Endothelial cell of umbilical vein (primary cell): ENCODE measurements around the gene MYO1B. TPM values are rescaled to one million over a fixed set of nuclear protein-coding genes. Genes with fewer than 3 reads are reported as not detected.

Experiments
- BruUV-seq: library from RNA; stranded (reverse); fragments of 400-500 nt; replicated peaks from 2 replicates; lab custom pipeline; 2021; lab: Mats Ljungman, UMichigan
- CTCF ChIA-PET: fragments of 300-600, 350-600 bp; sonication (Branson Sonifier 250); formaldehyde crosslinking; loops from one replicate; lab custom pipeline; 2021; ENCODE audit warnings: antibody characterized with exemption, inconsistent platforms; lab: Charles Lee
- POLR2A ChIA-PET: fragments of 300-600, 350-600 bp; sonication (Branson Sonifier 250); formaldehyde crosslinking; loops from one replicate; lab custom pipeline; 2021; ENCODE audit warnings: antibody characterized with exemption, inconsistent platforms; lab: Charles Lee
- DNase-seq: peaks from one replicate; pipeline ENCODE4 v3.0.0-alpha.2; 2011; ENCODE audit warnings: low read depth, low spot score
- FAIRE-seq: peaks from 2 replicates; lab custom pipeline; 2011; peaks lifted over from hg19 to GRCh38; lab: Jason Lieb, UNC
- H2AFZ ChIP-seq: 2 replicates; pipeline ENCODE4 v1.6.0; 2012; ENCODE audit warnings: low read depth, low read length, control low read depth, inconsistent platforms
- H3K27ac ChIP-seq: 2 replicates; pipeline ENCODE4 v1.5.1; 2011; ENCODE audit warnings: low read depth, mild to moderate bottlenecking, control low read depth, low read length, moderate library complexity; ENCODE audit not compliant: insufficient read depth
- H3K27me3 ChIP-seq, 2 experiments: 2 replicates each; pipeline versions ENCODE4 v1.6.0 to v1.6.1; 2011; ENCODE audit warnings: low read length in 2 of 2, mixed read lengths in 1 of 2; ENCODE audit not compliant: control insufficient read depth in 2 of 2, insufficient read depth in 2 of 2
- H3K36me3 ChIP-seq, 2 experiments: 2 replicates in 1 of 2; 3 replicates in 1 of 2; pipeline ENCODE4 v1.5.1; 2011; ENCODE audit warnings: low read length in 2 of 2, mild to moderate bottlenecking in 1 of 2, moderate library complexity in 1 of 2; ENCODE audit not compliant: control insufficient read depth in 2 of 2, insufficient read depth in 2 of 2; ENCODE audit errors: extremely low read depth in 1 of 2
- H3K4me1 ChIP-seq: 3 replicates; pipeline ENCODE4 v1.5.1; 2011; ENCODE audit warnings: mild to moderate bottlenecking, low read length; ENCODE audit not compliant: control insufficient read depth, insufficient read depth; ENCODE audit errors: extremely low read depth
- H3K4me2 ChIP-seq: 2 replicates; pipeline ENCODE4 v1.6.1; 2011; ENCODE audit warnings: low read length, control low read depth, mixed read lengths; ENCODE audit not compliant: insufficient read depth
- H3K4me3 ChIP-seq, 3 experiments: fragments of 200-600 bp in 1 of 3; sonication (generic), shearing (Covaris generic) in 1 of 3; replicated peaks in 1 of 3; 2 replicates each; pipeline ENCODE4 v1.5.1; 2011 to 2016; ENCODE audit warnings: control low read depth in 3 of 3, low read length in 3 of 3, mild to moderate bottlenecking in 2 of 3, inconsistent platforms in 1 of 3, low read depth in 1 of 3, moderate library complexity in 1 of 3; ENCODE audit not compliant: insufficient read depth in 1 of 3
- H3K79me2 ChIP-seq: 2 replicates; pipeline ENCODE4 v1.6.0; 2012; ENCODE audit warnings: low read length, inconsistent platforms; ENCODE audit not compliant: control insufficient read depth, insufficient read depth
- H3K9ac ChIP-seq: replicated peaks from 2 replicates; pipeline ENCODE3; 2011; ENCODE audit warnings: low read length, control low read depth; ENCODE audit not compliant: insufficient read depth; ENCODE audit errors: extremely low read depth
- H3K9me1 ChIP-seq: replicated peaks from 3 replicates; pipeline ENCODE4 v1.6.0; 2011; ENCODE audit warnings: mild to moderate bottlenecking, low read length; ENCODE audit not compliant: control insufficient read depth, insufficient read depth; ENCODE audit errors: extremely low read depth
- H3K9me3 ChIP-seq: replicated peaks from 2 replicates; pipeline ENCODE4 v1.5.1; 2012; ENCODE audit warnings: low read length, inconsistent platforms; ENCODE audit not compliant: control insufficient read depth, insufficient read depth
- H4K20me1 ChIP-seq: replicated peaks from 2 replicates; pipeline ENCODE3; 2011; ENCODE audit warnings: mild to moderate bottlenecking, low read length; ENCODE audit not compliant: control insufficient read depth, insufficient read depth; ENCODE audit errors: extremely low read depth
- CTCF ChIP-seq, 2 donors: IDR thresholded peaks; 1 replicate in 1 of 2; 2 replicates in 1 of 2; pipeline ENCODE4 v1.5.1; 2011; ENCODE audit warnings: low read length in 2 of 2, mild to moderate bottlenecking in 2 of 2, moderate library complexity in 2 of 2, control low read depth in 1 of 2, inconsistent platforms in 1 of 2, low read depth in 1 of 2; ENCODE audit not compliant: insufficient read depth in 1 of 2; ENCODE audit errors: extremely low read depth in 1 of 2
- EZH2 ChIP-seq: IDR thresholded peaks from 2 replicates; pipeline ENCODE4 v1.6.1; 2012; ENCODE audit warnings: borderline replicate concordance, low read depth, mild to moderate bottlenecking, moderate library complexity, low read length, inconsistent platforms; ENCODE audit not compliant: severe bottlenecking
- JUN ChIP-seq: IDR thresholded peaks from 2 replicates; pipeline ENCODE4 v1.6.1; 2011; ENCODE audit warnings: borderline replicate concordance, low read depth; ENCODE audit not compliant: insufficient read length, insufficient read depth
- MAX ChIP-seq: IDR thresholded peaks from 2 replicates; pipeline ENCODE4 v1.6.1; 2011; ENCODE audit not compliant: insufficient read depth, insufficient read length
- MYC ChIP-seq: IDR thresholded peaks from one replicate; pipeline ENCODE4 v1.6.1; 2011; ENCODE audit warnings: mild to moderate bottlenecking, low read depth, low read length
- POLR2A ChIP-seq: IDR thresholded peaks from 2 replicates; pipeline ENCODE4 v1.6.1; 2012; ENCODE audit warnings: low read depth, mild to moderate bottlenecking, control low read depth, low read length
- POLR2AphosphoS5 ChIP-seq: IDR thresholded peaks from 2 replicates; pipeline ENCODE4 v1.6.1; 2012; ENCODE audit warnings: low read depth, mild to moderate bottlenecking, control low read depth, low read length, moderate library complexity; ENCODE audit not compliant: insufficient read depth
- dilution Hi-C: fragments of 300-500 bp; cut with MboI; formaldehyde crosslinking; loops from one replicate; pipeline ENCODE4 v1.15.0; 2019; ENCODE audit warnings: low sequenced_read_pairs; ENCODE audit not compliant: extremely low pct_ligation_motif_present
- intact Hi-C: fragments of 100-400 bp; cut with micrococcal nuclease; formaldehyde crosslinking; loops from one replicate; pipeline ENCODE4 v1.10.0; 2022
- polyA plus RNA-seq, 4 experiments: library from polyadenylated mRNA; depleted of rRNA in 3 of 4; stranded (reverse) in 3 of 4; unstranded in 1 of 4; fragments of >200 nt; gene quantifications; 2 replicates each; pipeline versions ENCODE4 v1.2.1 to v1.2.3, GENCODE V29; 2011 to 2012; ENCODE audit warnings: missing spikeins in 1 of 4
- total RNA-seq: library from RNA; stranded (reverse); gene quantifications from 2 replicates; pipeline ENCODE4 v1.2.3, GENCODE V29; 2021

Gene MYO1B
- total and polyA plus RNA-seq, 2 donors (not counting 3 experiments of a cell fraction or from before 2014, with no cell fraction given), result 8.7 to 51.1 TPM

DNA sequence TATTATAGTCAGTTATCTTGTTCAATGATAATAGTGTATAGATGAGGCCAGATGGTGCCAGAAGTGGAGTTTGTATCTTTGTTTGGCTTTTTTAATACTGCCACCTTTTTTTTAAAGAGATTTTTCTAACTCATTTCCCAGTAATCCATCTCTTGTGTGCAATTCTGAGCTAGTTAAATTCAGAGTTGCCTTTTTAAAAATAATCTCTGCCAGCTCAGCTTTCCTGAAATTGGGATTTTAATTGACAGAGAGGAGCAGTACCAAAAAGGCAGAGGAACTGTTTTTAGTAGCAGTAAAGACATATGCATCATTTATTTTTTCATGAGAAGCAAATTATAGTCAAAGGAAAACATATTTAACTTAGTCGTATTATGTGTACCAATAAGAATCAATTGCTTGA is 185.3 kb downstream of the MYO1B start:
- H3K9me1 ChIP-seq, result no peaks in the 10 kb centered on the region
- no peaks in the 10 kb centered on the region for H3K36me3 ChIP-seq
- no TSS peak for BruUV-seq
- dilution Hi-C loops, result no loop called here
- ChIA-PET POLR2A (no interaction called here), CTCF (no interaction called here)
- H3K79me2 ChIP-seq, result no peaks in the 10 kb centered on the region
- no peaks in the 10 kb centered on the region for H4K20me1 ChIP-seq
- H3K9ac ChIP-seq, result no peak overlapping the region
- DNase-seq, result no peak
- intact Hi-C loops, result no loop called here
- H3K9me3 ChIP-seq, result no peaks in the 10 kb centered on the region
- H3K4me3 ChIP-seq, result no peak overlapping the region
- H3K27me3 ChIP-seq, result peaks cover 1 to 2% of the 10 kb centered on the region in 2 experiments
- H2AFZ ChIP-seq, result no peak overlapping the region
- no peak overlapping the region for H3K27ac ChIP-seq
- no peak for TF ChIP-seq POLR2AphosphoS5
- TF ChIP-seq CTCF (IDR thresholded peaks at IDR 0.05; ENCODE audit: extremely low read depth in 1 of 2, insufficient read depth in 1 of 2, low read depth in 1 of 2, low read length in 2 of 2), result no peak
- no peak for TF ChIP-seq MAX
- no peak for TF ChIP-seq JUN
- TF ChIP-seq POLR2A, result no peak
- no peak for FAIRE-seq
- no peaks in the 10 kb centered on the region for H3K4me1 ChIP-seq
- H3K4me2 ChIP-seq, result no peak overlapping the region

GRCh38 chr2:191432121-191432520 is 186.9 kb downstream of the MYO1B start:
- Histone ChIP-seq H3K4me2 (no peak overlapping the region), H2AFZ (no peak overlapping the region), H3K4me1 (no peaks in the 10 kb centered on the region), H3K27me3 (peaks cover 1 to 2% of the 10 kb centered on the region in 2 experiments), H3K9me1 (no peaks in the 10 kb centered on the region), H3K27ac (no peak overlapping the region), H3K79me2 (no peaks in the 10 kb centered on the region), H3K4me3 (no peak overlapping the region), H3K9me3 (no peaks in the 10 kb centered on the region), H4K20me1 (no peaks in the 10 kb centered on the region), H3K9ac (no peak overlapping the region), H3K36me3 (no peaks in the 10 kb centered on the region)
- TF ChIP-seq EZH2 (no peak), POLR2AphosphoS5 (no peak), CTCF (IDR thresholded peaks at IDR 0.05; ENCODE audit: extremely low read depth in 1 of 2, insufficient read depth in 1 of 2, low read depth in 1 of 2, low read length in 2 of 2) (no peak), MYC (no peak)
- dilution Hi-C loops (no loop called here), intact Hi-C loops (no loop called here)
- ChIA-PET POLR2A (no interaction called here), CTCF (no interaction called here)
- BruUV-seq, result no TSS peak
- FAIRE-seq (no peak), DNase-seq (no peak)
